ENCODE results near the gene NET1. TPM values are rescaled to one million over a fixed set of nuclear protein-coding genes. Genes with fewer than 3 reads are reported as not detected.
A peak's percentile ranks its signal among the peaks of the same experiment; 100 is the strongest.
"Not testable (repeated sequence)": the region's sequence is repeated elsewhere in the genome, so short reads cannot be mapped to it uniquely, and the experiment has no call there.

Gene NET1
- total RNA-seq, 8 experiments from 2014 or later = 11.8 to 78.8 (median 23.4) TPM

DNA sequence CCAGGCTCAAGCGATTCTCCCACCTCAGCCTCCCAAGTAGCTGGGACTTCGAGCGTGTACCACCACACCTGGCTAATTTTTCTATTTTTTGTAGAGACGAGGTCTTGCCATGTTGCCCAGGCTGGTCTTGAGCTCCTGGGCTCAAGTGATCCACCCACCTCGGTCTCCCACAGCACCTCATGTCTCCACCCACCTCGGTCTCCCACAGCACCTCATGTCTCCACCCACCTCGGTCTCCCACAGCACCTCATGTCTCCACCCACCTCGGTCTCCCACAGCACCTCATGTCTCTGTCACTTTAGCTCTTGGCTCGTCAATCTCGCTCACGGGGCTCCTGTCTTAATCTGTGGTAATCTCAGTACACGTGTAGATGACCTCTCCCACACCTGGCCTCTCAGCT, 32.0 kb upstream of the NET1 start:
- ATAC-seq (replicated peaks in 6 of 8); H3K4me1 ChIP-seq (replicated peaks in 1 of 2); H3K27ac ChIP-seq; H3K4me3 ChIP-seq: not testable (repeated sequence)
- in situ Hi-C loops (cut with MboI; ENCODE audit: low pct_unique_long_range_greater_than_20kb in 2 of 9, low sequenced_read_pairs in 9 of 9, unreplicated experiment in 9 of 9) = loop anchor here in 4 of 9 experiments (10.0 to 25.0 kb wide), 4 partner anchors 518 to 568 kb away; partner anchors contain the start of gene AKR1E2 (in 1 of the 4)
- WGBS, 10 experiments = 60 to 100% (median 82%) methylated on average over 1 to 10 of the region's 12 CpGs; no CpG with 5 or more reads in 4 of the 10 experiments

- no CpG with 5 or more reads among the region's 2 CpGs for WGBS, 10 experiments
- no peak overlapping the region for H3K27ac ChIP-seq
- no peaks in the 10 kb centered on the region for H3K4me1 ChIP-seq (replicated peaks in 1 of 2)
- in situ Hi-C loops (cut with MboI; ENCODE audit: low pct_unique_long_range_greater_than_20kb in 2 of 9, low sequenced_read_pairs in 9 of 9, unreplicated experiment in 9 of 9) = loop anchor here in 4 of 9 experiments (10.0 to 25.0 kb wide), 4 partner anchors 519 to 569 kb away; partner anchors contain the start of gene AKR1E2 (in 1 of the 4)
- ATAC-seq (replicated peaks in 6 of 8) = no peak
- no peak overlapping the region for H3K4me3 ChIP-seq
Measured at GRCh38 chr10:5381187-5381586, 31.2 kb upstream of the NET1 start.

GRCh38 chr10:5385224-5385623, 27.1 kb upstream of the NET1 start:
- no peak for ATAC-seq (replicated peaks in 6 of 8)
- H3K4me3 ChIP-seq = no peak overlapping the region
- H3K27ac ChIP-seq = no peak overlapping the region
- in situ Hi-C loops (cut with MboI; ENCODE audit: low pct_unique_long_range_greater_than_20kb in 2 of 9, low sequenced_read_pairs in 9 of 9, unreplicated experiment in 9 of 9) = loop anchor here in 4 of 9 experiments (10.0 to 25.0 kb wide), 4 partner anchors 523 to 573 kb away; partner anchors contain the start of gene AKR1E2 (in 1 of the 4)
- no peaks in the 10 kb centered on the region for H3K4me1 ChIP-seq (replicated peaks in 1 of 2)
- WGBS, 10 experiments = 57 to 100% (median 80%) methylated on average over 1 to 2 of the region's 2 CpGs; no CpG with 5 or more reads in 1 of the 10 experiments

- in situ Hi-C loops (cut with MboI; ENCODE audit: low pct_unique_long_range_greater_than_20kb in 2 of 9, low sequenced_read_pairs in 9 of 9, unreplicated experiment in 9 of 9) = loop anchor here in 4 of 9 experiments (10.0 to 25.0 kb wide), 4 partner anchors 525 to 575 kb away; partner anchors contain the start of gene AKR1E2 (in 1 of the 4)
- ATAC-seq (replicated peaks in 6 of 8) = no peak
Measured at GRCh38 chr10:5387169-5387568, 25.2 kb upstream of the NET1 start.

DNA sequence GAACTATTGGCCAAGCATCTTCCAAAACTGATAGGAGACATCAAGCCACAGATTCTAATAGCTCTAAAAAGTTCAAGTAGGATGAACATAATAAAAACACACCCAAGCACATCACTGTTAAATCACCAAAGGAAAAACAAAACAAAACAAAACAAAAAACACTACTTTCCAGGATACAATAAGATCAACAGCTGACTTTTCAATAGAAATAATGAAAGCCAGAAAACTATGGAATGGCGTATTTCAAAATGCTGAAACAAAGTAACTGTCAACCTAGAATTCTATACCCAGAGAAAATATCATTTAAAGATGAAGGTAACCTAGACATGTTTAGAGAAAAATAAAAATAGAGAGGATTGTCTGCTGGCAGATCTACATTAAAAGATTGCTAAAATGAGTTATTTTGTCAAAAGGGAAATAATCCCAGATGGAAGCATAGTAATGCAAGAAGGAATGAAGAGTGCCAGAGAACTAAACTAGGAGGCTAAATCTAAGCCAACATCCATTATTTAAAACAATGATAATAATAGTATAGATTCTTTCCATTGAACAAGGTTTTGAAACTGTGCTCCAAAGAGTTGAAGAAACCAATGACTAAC, 21.7 kb upstream of the NET1 start:
- Histone ChIP-seq H3K4me3 (no peak overlapping the region), H3K4me1 (replicated peaks in 1 of 2) (no peaks in the 10 kb centered on the region), H3K27ac (no peak overlapping the region)
- ATAC-seq (replicated peaks in 6 of 8) = no peak
- WGBS, 10 experiments = 25 to 100% (median 84%) methylated on average over 1 of the region's 1 CpG
- in situ Hi-C loops (cut with MboI; ENCODE audit: low pct_unique_long_range_greater_than_20kb in 2 of 9, low sequenced_read_pairs in 9 of 9, unreplicated experiment in 9 of 9) = loop anchor here in 3 of 9 experiments (25.0 kb wide), 3 partner anchors 528 to 578 kb away; partner anchors contain the start of gene AKR1E2 (in 1 of the 3)

More at GRCh38 chr10:5387169-5387568, 25.2 kb upstream of the NET1 start:
- H3K4me3 ChIP-seq = no peak overlapping the region
- 17 to 88% (median 78%) methylated on average over 1 to 5 of the region's 5 CpGs; no CpG with 5 or more reads in 4 of the 10 experiments for WGBS, 10 experiments
- no peaks in the 10 kb centered on the region for H3K4me1 ChIP-seq (replicated peaks in 1 of 2)
- no peak overlapping the region for H3K27ac ChIP-seq

GRCh38 chr10:5391790-5392189, 20.6 kb upstream of the NET1 start:
- no peak for ATAC-seq (replicated peaks in 6 of 8)
- H3K27ac ChIP-seq = no peak overlapping the region
- 0 to 94% (median 53%) methylated on average over 1 to 3 of the region's 3 CpGs; no CpG with 5 or more reads in 2 of the 10 experiments for WGBS, 10 experiments
- no peak overlapping the region for H3K4me3 ChIP-seq
- no peaks in the 10 kb centered on the region for H3K4me1 ChIP-seq (replicated peaks in 1 of 2)
- in situ Hi-C loops (cut with MboI; ENCODE audit: low pct_unique_long_range_greater_than_20kb in 2 of 9, low sequenced_read_pairs in 9 of 9, unreplicated experiment in 9 of 9) = loop anchor here in 3 of 9 experiments (25.0 kb wide), 3 partner anchors 529 to 579 kb away; partner anchors contain the start of gene AKR1E2 (in 1 of the 3)

GRCh38 chr10:5393529-5393928, 18.8 kb upstream of the NET1 start:
- 70 to 100% (median 87%) methylated on average over 1 to 14 of the region's 14 CpGs; no CpG with 5 or more reads in 1 of the 10 experiments for WGBS, 10 experiments
- Histone ChIP-seq H3K4me3 (no peak overlapping the region), H3K4me1 (replicated peaks in 1 of 2) (no peaks in the 10 kb centered on the region), H3K27ac (no peak overlapping the region)
- no peak for ATAC-seq (replicated peaks in 6 of 8)
- in situ Hi-C loops (cut with MboI; ENCODE audit: low pct_unique_long_range_greater_than_20kb in 2 of 9, low sequenced_read_pairs in 9 of 9, unreplicated experiment in 9 of 9) = loop anchor here in 3 of 9 experiments (25.0 kb wide), 3 partner anchors 531 to 581 kb away; partner anchors contain the start of gene AKR1E2 (in 1 of the 3)

DNA sequence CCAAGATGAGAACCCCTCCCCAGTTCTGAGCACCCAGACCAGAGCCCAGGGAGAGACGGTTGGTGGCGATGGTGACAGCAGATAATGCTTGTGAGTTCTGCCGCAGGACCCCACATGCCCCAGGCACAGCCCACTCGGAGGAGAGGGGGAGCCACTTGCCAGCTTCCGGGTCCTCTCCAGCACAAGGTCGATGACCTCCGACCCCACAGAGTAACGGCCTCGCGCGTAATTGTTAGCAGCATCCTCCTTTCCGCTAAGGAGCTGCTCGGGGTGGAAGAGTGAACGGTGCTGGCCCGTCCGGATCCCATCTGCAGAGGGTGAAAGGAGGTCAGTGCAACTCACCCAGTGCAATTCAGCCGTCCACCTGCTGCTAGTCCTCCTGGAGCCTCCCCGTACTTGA, 17.2 kb upstream of the NET1 start:
- no peak for ATAC-seq (replicated peaks in 6 of 8)
- in situ Hi-C loops (cut with MboI; ENCODE audit: low pct_unique_long_range_greater_than_20kb in 2 of 9, low sequenced_read_pairs in 9 of 9, unreplicated experiment in 9 of 9) = loop anchor here in 3 of 9 experiments (25.0 kb wide), 3 partner anchors 533 to 583 kb away; partner anchors contain the start of gene AKR1E2 (in 1 of the 3)

GRCh38 chr10:5396556-5397300, 15.6 kb upstream of the NET1 start:
- H3K4me3 ChIP-seq = no peak overlapping the region

More for the DNA sequence above, 17.2 kb upstream of the NET1 start:
- Histone ChIP-seq H3K4me1 (replicated peaks in 1 of 2) (no peaks in the 10 kb centered on the region), H3K4me3 (no peak overlapping the region), H3K27ac (no peak overlapping the region)
- 66 to 100% (median 92%) methylated on average over 1 to 13 of the region's 18 CpGs; no CpG with 5 or more reads in 3 of the 10 experiments for WGBS, 10 experiments

DNA sequence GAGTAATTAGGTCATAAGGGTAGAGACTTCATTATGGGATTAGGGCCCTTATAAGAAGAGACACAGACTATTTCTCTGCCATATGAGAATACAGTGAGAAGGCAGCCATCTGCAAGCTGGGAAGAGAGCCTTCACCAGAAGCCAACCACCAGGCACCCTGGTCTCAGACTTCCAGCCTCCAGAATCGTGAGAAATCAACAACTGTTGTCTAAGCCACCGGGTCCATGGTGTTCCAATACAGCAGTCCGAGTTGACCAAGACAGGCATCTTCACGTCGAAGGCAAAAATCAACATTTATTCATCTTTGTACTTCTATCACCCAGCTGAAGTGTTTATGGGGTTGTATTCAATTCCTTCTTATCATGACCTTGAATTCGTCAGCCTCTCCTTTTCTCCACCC, 13.0 kb upstream of the NET1 start:
- no peak overlapping the region for H3K27ac ChIP-seq
- no peak for ATAC-seq (replicated peaks in 6 of 8)
- H3K4me3 ChIP-seq = no peak overlapping the region
- in situ Hi-C loops (cut with MboI; ENCODE audit: low pct_unique_long_range_greater_than_20kb in 2 of 9, low sequenced_read_pairs in 9 of 9, unreplicated experiment in 9 of 9) = loop anchor here in 3 of 9 experiments (25.0 kb wide), 3 partner anchors 537 to 587 kb away; partner anchors contain the start of gene AKR1E2 (in 1 of the 3)
- 27 to 77% (median 60%) methylated on average over 1 to 6 of the region's 6 CpGs; no CpG with 5 or more reads in 5 of the 10 experiments for WGBS, 10 experiments
- no peaks in the 10 kb centered on the region for H3K4me1 ChIP-seq (replicated peaks in 1 of 2)

More at GRCh38 chr10:5396556-5397300, 15.6 kb upstream of the NET1 start:
- peak in 2 of 8 experiments; percentile 35 to 63 for ATAC-seq (replicated peaks in 6 of 8)
- WGBS, 10 experiments = 66 to 100% (median 81%) methylated on average over 3 to 12 of the region's 12 CpGs
- Histone ChIP-seq H3K27ac (no peak overlapping the region), H3K4me1 (replicated peaks in 1 of 2) (no peaks in the 10 kb centered on the region)
- in situ Hi-C loops (cut with MboI; ENCODE audit: low pct_unique_long_range_greater_than_20kb in 2 of 9, low sequenced_read_pairs in 9 of 9, unreplicated experiment in 9 of 9) = loop anchor here in 3 of 9 experiments (25.0 kb wide), 3 partner anchors 534 to 584 kb away; partner anchors contain the start of gene AKR1E2 (in 1 of the 3)

GRCh38 chr10:5400468-5401240, 11.7 kb upstream of the NET1 start:
- Histone ChIP-seq H3K27ac (no peak overlapping the region), H3K4me1 (replicated peaks in 1 of 2) (no peaks in the 10 kb centered on the region), H3K4me3 (no peak overlapping the region)
- 27 to 100% (median 82%) methylated on average over 2 to 8 of the region's 9 CpGs; no CpG with 5 or more reads in 1 of the 10 experiments for WGBS, 10 experiments
- in situ Hi-C loops (cut with MboI; ENCODE audit: low pct_unique_long_range_greater_than_20kb in 2 of 9, low sequenced_read_pairs in 9 of 9, unreplicated experiment in 9 of 9) = no loop called here
- peak in 2 of 8 experiments; percentile 56 to 71 for ATAC-seq (replicated peaks in 6 of 8)

DNA sequence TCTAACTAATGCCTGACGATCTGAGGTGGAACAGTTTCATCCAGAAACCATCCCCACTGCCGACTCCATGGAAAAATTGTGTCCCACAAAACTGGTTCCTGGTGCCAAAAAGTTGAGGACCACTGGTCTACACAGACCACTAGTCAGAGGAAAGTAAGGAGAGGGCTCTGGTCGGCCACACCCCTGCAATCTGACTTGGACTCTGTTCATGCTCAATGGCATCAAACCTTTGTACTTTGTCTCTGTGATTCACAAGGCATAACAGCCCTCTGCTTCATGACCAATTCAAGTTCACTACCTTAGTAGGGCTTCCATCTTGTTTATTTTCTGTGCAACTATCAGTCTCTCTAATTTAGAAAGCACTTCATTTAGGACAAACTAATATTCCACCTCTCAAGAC, 9.6 kb upstream of the NET1 start:
- Histone ChIP-seq H3K4me3 (no peak overlapping the region), H3K4me1 (replicated peaks in 1 of 2) (no peaks in the 10 kb centered on the region), H3K27ac (no peak overlapping the region)
- in situ Hi-C loops (cut with MboI; ENCODE audit: low pct_unique_long_range_greater_than_20kb in 2 of 9, low sequenced_read_pairs in 9 of 9, unreplicated experiment in 9 of 9) = no loop called here
- 0 to 100% (median 67%) methylated on average over 1 to 2 of the region's 3 CpGs; no CpG with 5 or more reads in 3 of the 10 experiments for WGBS, 10 experiments
- no peak for ATAC-seq (replicated peaks in 6 of 8)
